IMR-90 (cell line): ENCODE measurements around the gene ZNF35. TPM values are rescaled to one million over a fixed set of nuclear protein-coding genes. Genes with fewer than 3 reads are reported as not detected.

Experiments
- ATAC-seq: fragments of 200-7000 bp; cut with Tn5 transposase; 2 replicates; pipeline ENCODE4 v1.9.1; 2020; ENCODE audit warnings: low read depth, mild to moderate bottlenecking, moderate library complexity
- BruUV-seq: library from RNA; stranded (reverse); fragments of 400-500 nt; replicated peaks from 2 replicates; lab custom pipeline; 2021; lab: Mats Ljungman, UMichigan
- CTCF ChIA-PET: fragments of 300-600 bp; formaldehyde crosslinking; extraction: SDS; loops from one replicate; lab custom pipeline; 2021; ENCODE audit warnings: antibody characterized with exemption; lab: Yijun Ruan, JAX
- POLR2A ChIA-PET: fragments of 300-600 bp; sonication (Branson Sonifier 250); formaldehyde crosslinking; loops from one replicate; lab custom pipeline; 2022; ENCODE audit warnings: antibody characterized with exemption; ENCODE audit not compliant: unreplicated experiment; lab: Charles Lee
- DNase-seq: peaks from one replicate; pipeline ENCODE4 v3.0.0; 2013
- H2AFZ ChIP-seq: replicated peaks from 2 replicates; pipeline ENCODE3; 2013; ENCODE audit warnings: low read length, mild to moderate bottlenecking; ENCODE audit not compliant: poor library complexity
- H2AK5ac ChIP-seq: 2 replicates; pipeline ENCODE4 v1.6.1; 2013; ENCODE audit warnings: low read depth, low read length, inconsistent platforms
- H2AK9ac ChIP-seq: replicated peaks from 2 replicates; pipeline ENCODE3; 2013; ENCODE audit warnings: mild to moderate bottlenecking, low read depth, low read length, moderate library complexity; ENCODE audit not compliant: poor library complexity
- H2BK120ac ChIP-seq: 2 replicates; pipeline ENCODE4 v1.6.1; 2013; ENCODE audit warnings: low read depth, low read length, inconsistent platforms
- H2BK15ac ChIP-seq: 3 replicates; pipeline ENCODE4 v1.6.1; 2013; ENCODE audit warnings: low read depth, low read length, inconsistent platforms
- H2BK20ac ChIP-seq: 2 replicates; pipeline ENCODE4 v1.6.1; 2013; ENCODE audit warnings: low read depth, mild to moderate bottlenecking, inconsistent platforms, low read length, moderate library complexity
- H2BK5ac ChIP-seq: 2 replicates; pipeline ENCODE4 v1.6.1; 2013; ENCODE audit warnings: mild to moderate bottlenecking, low read depth, low read length, inconsistent platforms; ENCODE audit not compliant: poor library complexity, severe bottlenecking
- H3K14ac ChIP-seq: replicated peaks from 2 replicates; pipeline ENCODE4 v1.6.1; 2013; ENCODE audit warnings: low read depth, low read length, inconsistent platforms
- H3K18ac ChIP-seq: 2 replicates; pipeline ENCODE4 v1.6.1; 2013; ENCODE audit warnings: low read depth, low read length, control low read depth
- H3K23ac ChIP-seq: 2 replicates; pipeline ENCODE4 v1.6.1; 2013; ENCODE audit warnings: low read depth, low read length, inconsistent platforms
- H3K27ac ChIP-seq: 2 replicates; pipeline ENCODE4 v1.5.1; 2013; ENCODE audit warnings: mild to moderate bottlenecking, control low read depth, low read length; ENCODE audit not compliant: insufficient read depth
- H3K27me3 ChIP-seq: 2 replicates; pipeline ENCODE4 v1.6.1; 2013; ENCODE audit warnings: low read length; ENCODE audit not compliant: control insufficient read depth, insufficient read depth
- H3K36me3 ChIP-seq: 2 replicates; pipeline ENCODE4 v1.6.1; 2013; ENCODE audit warnings: low read length, mixed read lengths; ENCODE audit not compliant: control insufficient read depth, insufficient read depth
- H3K4ac ChIP-seq: 2 replicates; pipeline ENCODE4 v1.6.1; 2013; ENCODE audit warnings: low read depth, low read length, inconsistent platforms
- H3K4me1 ChIP-seq: 2 replicates; pipeline ENCODE4 v1.6.1; 2013; ENCODE audit warnings: low read length, mixed read lengths; ENCODE audit not compliant: control insufficient read depth, insufficient read depth
- H3K4me2 ChIP-seq: 2 replicates; pipeline ENCODE4 v1.6.1; 2013; ENCODE audit warnings: low read depth, mild to moderate bottlenecking, control low read depth, low read length, moderate library complexity
- H3K4me3 ChIP-seq: 2 replicates; pipeline ENCODE4 v1.5.1; 2013; ENCODE audit warnings: low read depth, mild to moderate bottlenecking, control low read depth, low read length, moderate library complexity; ENCODE audit not compliant: insufficient read depth
- H3K56ac ChIP-seq: 2 replicates; pipeline ENCODE4 v1.6.1; 2013; ENCODE audit warnings: low read length, inconsistent platforms; ENCODE audit not compliant: insufficient read depth; ENCODE audit errors: extremely low read depth
- H3K79me1 ChIP-seq, 2 experiments: 2 replicates each; pipeline ENCODE4 v1.6.1; 2013; ENCODE audit warnings: low read length in 2 of 2, inconsistent platforms in 1 of 2, low read depth in 1 of 2
- H3K9ac ChIP-seq: 2 replicates; pipeline ENCODE4 v1.6.1; 2013; ENCODE audit warnings: low read depth, low read length, control low read depth
- H3K9me1 ChIP-seq: 2 replicates; pipeline ENCODE4 v1.6.1; 2013; ENCODE audit warnings: low read length, inconsistent platforms; ENCODE audit not compliant: insufficient read depth
- H3K9me3 ChIP-seq: 2 replicates; pipeline ENCODE4 v1.6.1; 2013; ENCODE audit warnings: low read length; ENCODE audit not compliant: control insufficient read depth, insufficient read depth
- H4K20me1 ChIP-seq: 2 replicates; pipeline ENCODE4 v1.6.1; 2013; ENCODE audit warnings: low read length, inconsistent platforms; ENCODE audit not compliant: insufficient read depth
- H4K5ac ChIP-seq: 2 replicates; pipeline ENCODE4 v1.6.1; 2013; ENCODE audit warnings: mild to moderate bottlenecking, low read depth, low read length, control low read depth
- H4K8ac ChIP-seq, 2 experiments: 2 replicates each; pipeline ENCODE4 v1.6.1; 2013; ENCODE audit warnings: low read depth in 2 of 2, low read length in 2 of 2, control low read depth in 1 of 2, inconsistent platforms in 1 of 2
- H4K91ac ChIP-seq: 2 replicates; pipeline ENCODE4 v1.6.1; 2013; ENCODE audit warnings: low read depth, low read length, inconsistent platforms; ENCODE audit not compliant: insufficient read depth
- BHLHE40 ChIP-seq: fragments of 150-350 bp; IDR thresholded peaks from 2 replicates; pipeline ENCODE4 v1.6.1; 2016; ENCODE audit warnings: mild to moderate bottlenecking, low read depth, low read length
- FOS ChIP-seq: fragments of 150-350 bp; IDR thresholded peaks from 2 replicates; pipeline ENCODE4 v1.6.1; 2016; ENCODE audit warnings: low read depth, low read length
- MAFK ChIP-seq: IDR thresholded peaks from 2 replicates; pipeline ENCODE4 v1.6.1; 2012; ENCODE audit warnings: low read depth, low read length, improper control_type of control experiment
- RCOR1 ChIP-seq: IDR thresholded peaks from 2 replicates; pipeline ENCODE4 v1.6.1; 2012; ENCODE audit warnings: mild to moderate bottlenecking, low read length, improper control_type of control experiment; ENCODE audit not compliant: insufficient replicate concordance
- WGBS, 2 experiments: methylation state at CpG; one replicate each; pipeline versions ENCODE4 v1.1.5 to v1.1.7; 2013; ENCODE audit warnings: missing lambda C conversion rate in 2 of 2; ENCODE audit not compliant: insufficient read length in 1 of 2; ENCODE audit errors: extremely low coverage in 2 of 2; 5-methylcytosine and 5-hydroxymethylcytosine counted together
- dilution Hi-C: fragments of 300-500 bp; cut with HindIII; formaldehyde crosslinking; loops from one replicate; pipeline ENCODE4 v1.14.3; 2018; ENCODE audit warnings: low sequenced_read_pairs; ENCODE audit not compliant: unreplicated experiment
- in situ Hi-C: fragments of 300-500 bp; cut with MboI; formaldehyde crosslinking; loops from 3 replicates; pipeline ENCODE4 v1.14.3; 2019; ENCODE audit warnings: low sequenced_read_pairs, inconsistent platforms, mixed read lengths
- intact Hi-C: fragments of 100-400 bp; cut with micrococcal nuclease; formaldehyde crosslinking; loops from 2 replicates; pipeline ENCODE4 v1.10.0; 2022
- polyA plus RNA-seq, 3 experiments: library from polyadenylated mRNA; depleted of rRNA; stranded (reverse); fragments of >200 nt; gene quantifications; 2 replicates each; pipeline ENCODE4 v1.2.3, GENCODE V29; 2012; ENCODE audit warnings: low replicate concordance in 1 of 3
- total RNA-seq: library from RNA; depleted of rRNA; stranded (reverse); fragments of >200 nt; gene quantifications from 2 replicates; pipeline ENCODE4 v1.2.3, GENCODE V29; 2012

ZNF35 gene
- total and polyA plus RNA-seq, 2 of the 4 experiments (the other 2 are of a cell fraction): 3.8 to 19.5 TPM

DNA sequence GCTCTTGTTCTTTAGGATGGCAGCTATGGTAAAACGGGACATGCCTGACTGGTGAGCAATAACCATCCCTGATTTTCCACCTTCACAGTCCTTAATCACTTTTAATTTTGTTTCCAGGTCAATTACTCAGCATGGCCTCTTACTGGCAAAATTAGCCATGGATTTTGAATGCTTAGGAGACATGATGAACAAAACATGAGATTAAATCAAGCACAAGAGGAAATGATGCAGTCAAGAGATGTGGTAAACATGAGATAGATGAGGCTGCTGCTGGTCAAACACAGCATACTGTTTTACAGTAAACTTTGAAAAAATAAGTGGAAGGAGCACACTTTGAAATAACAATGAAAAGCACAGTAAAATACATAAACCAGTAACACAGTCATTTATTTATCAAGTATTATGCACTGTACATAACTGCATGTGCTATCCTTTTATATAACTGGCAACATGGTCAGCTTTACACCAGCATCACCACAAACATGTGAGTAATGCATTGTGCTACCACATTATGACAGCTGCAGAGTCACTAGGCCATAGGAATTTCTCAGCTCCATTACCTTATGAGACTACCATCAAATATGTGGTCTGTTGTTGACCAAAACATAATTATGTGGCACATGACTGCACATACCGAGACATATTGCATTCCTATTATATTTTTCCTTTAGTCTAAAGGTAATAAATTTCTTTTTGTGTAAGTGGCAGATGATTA, 33.8 kb downstream of the ZNF35 start:
- Histone ChIP-seq H3K9ac (no peak overlapping the region), H3K4me3 (no peak overlapping the region), H4K5ac (no peak overlapping the region), H2BK20ac (no peak overlapping the region), H3K79me1 (peaks cover 0 to 5% of the 10 kb centered on the region in 2 experiments; a peak in 2 of 4 replicates), H3K36me3 (peaks cover 4% of the 10 kb centered on the region), H2BK120ac (no peak overlapping the region), H3K18ac (no peak overlapping the region), H3K27ac (no peak overlapping the region), H3K14ac (no peak overlapping the region), H3K9me1 (no peaks in the 10 kb centered on the region), H3K9me3 (peaks cover 13% of the 10 kb centered on the region), H2BK5ac (no peak overlapping the region), H3K4ac (no peak overlapping the region), H3K27me3 (no peaks in the 10 kb centered on the region), H2BK15ac (no peak overlapping the region), H3K4me1 (no peaks in the 10 kb centered on the region), H2AK5ac (no peak overlapping the region), H4K20me1 (no peaks in the 10 kb centered on the region), H2AFZ (no peak overlapping the region), H3K4me2 (no peak overlapping the region), H4K8ac (no peak overlapping the region), H3K56ac (no peak overlapping the region), H2AK9ac (no peak overlapping the region), H3K23ac (no peak overlapping the region), H4K91ac (no peak overlapping the region)
- intact Hi-C loops: no loop called here
- DNase-seq (peak; percentile 19), ATAC-seq (no peak)
- CTCF ChIA-PET: interaction anchor here (0.6 kb wide), 1 partner anchor 223 kb away, joined by 3 read pairs; no protein-coding TSS in a partner anchor
- no CpG with 5 or more reads among the region's 2 CpGs for WGBS, 2 experiments
- dilution Hi-C loops: no loop called here
- in situ Hi-C loops: no loop called here
- TF ChIP-seq RCOR1: no peak
- TF ChIP-seq MAFK: no peak
- no peak for TF ChIP-seq BHLHE40
- TF ChIP-seq FOS: no peak
- POLR2A ChIA-PET: no interaction called here
- BruUV-seq: no TSS peak
